CD14-positive monocyte (primary cell): Measurements from ENCODE around the gene FBXO2. TPM values are rescaled to one million over a fixed set of nuclear protein-coding genes. Genes with fewer than 3 reads are reported as not detected.

ENCODE experiments used
- DNase-seq, 3 donors: peaks; one replicate each; pipeline ENCODE4 v3.0.0-alpha.2; 2011 to 2022
- H2AFZ ChIP-seq: 2 replicates; pipeline ENCODE4 v1.6.0; 2012; ENCODE audit warnings: mild to moderate bottlenecking, low read depth, low read length, inconsistent platforms; ENCODE audit not compliant: insufficient read depth, poor library complexity, severe bottlenecking
- H3K27ac ChIP-seq, 2 donors: 1 replicate in 1 of 2; 2 replicates in 1 of 2; pipeline ENCODE4 v1.5.1; 2012 to 2013; ENCODE audit warnings: low read length in 2 of 2, control low read depth in 1 of 2, inconsistent platforms in 1 of 2, low read depth in 1 of 2, mild to moderate bottlenecking in 1 of 2
- H3K27me3 ChIP-seq, 2 donors: one replicate each; pipeline versions ENCODE4 v1.6.0 to v1.6.1; 2011 to 2013; ENCODE audit warnings: low read length in 2 of 2; ENCODE audit not compliant: control insufficient read depth in 2 of 2, insufficient read depth in 2 of 2
- H3K36me3 ChIP-seq, 2 donors: replicated peaks in 1 of 2; 1 replicate in 1 of 2; 2 replicates in 1 of 2; pipeline versions ENCODE4 v1.5.1 to v1.6.1; 2012 to 2013; ENCODE audit warnings: low read length in 2 of 2, control low read depth in 1 of 2, inconsistent platforms in 1 of 2, mild to moderate bottlenecking in 1 of 2; ENCODE audit not compliant: insufficient read depth in 2 of 2, control insufficient read depth in 1 of 2
- H3K4me1 ChIP-seq, 2 donors: 1 replicate in 1 of 2; 2 replicates in 1 of 2; pipeline versions ENCODE4 v1.5.1 to v1.6.1; 2012 to 2013; ENCODE audit warnings: low read length in 2 of 2, control low read depth in 1 of 2, inconsistent platforms in 1 of 2, mild to moderate bottlenecking in 1 of 2, moderate library complexity in 1 of 2; ENCODE audit not compliant: insufficient read depth in 2 of 2, control insufficient read depth in 1 of 2
- H3K4me2 ChIP-seq: replicated peaks from 2 replicates; pipeline ENCODE3; 2012; ENCODE audit warnings: low read length, moderate library complexity, mild to moderate bottlenecking; ENCODE audit not compliant: poor library complexity, severe bottlenecking; ENCODE audit errors: extremely low read depth
- H3K4me3 ChIP-seq, 3 experiments: fragments of 200-600 bp in 1 of 3; sonication (generic) in 1 of 3; replicated peaks in 1 of 3; 1 replicate in 2 of 3; 2 replicates in 1 of 3; pipeline ENCODE4 v1.5.1; 2011 to 2013; ENCODE audit warnings: low read length in 3 of 3, mild to moderate bottlenecking in 3 of 3, control low read depth in 2 of 3, low read depth in 2 of 3, inconsistent platforms in 1 of 3, moderate library complexity in 1 of 3
- H3K79me2 ChIP-seq: 2 replicates; pipeline ENCODE4 v1.6.0; 2012; ENCODE audit warnings: mild to moderate bottlenecking, control low read depth, inconsistent platforms, low read length, moderate library complexity; ENCODE audit not compliant: insufficient read depth
- H3K9ac ChIP-seq: 2 replicates; pipeline ENCODE4 v1.6.0; 2017; ENCODE audit warnings: low read length, mild to moderate bottlenecking; ENCODE audit not compliant: insufficient read depth, poor library complexity, severe bottlenecking
- H3K9me3 ChIP-seq, 2 donors: replicated peaks in 1 of 2; 1 replicate in 1 of 2; 2 replicates in 1 of 2; pipeline versions ENCODE4 v1.5.1 to v1.6.1; 2012 to 2013; ENCODE audit warnings: low read length in 2 of 2, control low read depth in 1 of 2; ENCODE audit not compliant: control insufficient read depth in 1 of 2, insufficient read depth in 1 of 2
- H4K20me1 ChIP-seq: 2 replicates; pipeline ENCODE4 v1.6.0; 2012; ENCODE audit warnings: mild to moderate bottlenecking, low read length, control low read depth, moderate library complexity; ENCODE audit not compliant: insufficient read depth
- H3K27ac Mint-ChIP-seq, 7 donors: one replicate each; pipeline ENCODE4 v1.8.0; 2020; ENCODE audit warnings: mild to moderate bottlenecking in 7 of 7, mixed read lengths in 7 of 7, moderate library complexity in 6 of 7, inconsistent platforms in 2 of 7
- H3K27me3 Mint-ChIP-seq, 3 donors: one replicate each; pipeline ENCODE4 v1.8.0; 2021 to 2022; ENCODE audit warnings: low read depth in 3 of 3, mild to moderate bottlenecking in 3 of 3, mixed read lengths in 3 of 3, moderate library complexity in 3 of 3, inconsistent platforms in 1 of 3
- H3K36me3 Mint-ChIP-seq, 2 donors: one replicate each; pipeline ENCODE4 v1.8.0; 2020; ENCODE audit warnings: mixed read lengths in 2 of 2, inconsistent platforms in 1 of 2, mild to moderate bottlenecking in 1 of 2
- H3K4me1 Mint-ChIP-seq: one replicate; pipeline ENCODE4 v1.8.0; 2020; ENCODE audit warnings: mild to moderate bottlenecking, mixed read lengths
- H3K4me3 Mint-ChIP-seq, 2 donors: one replicate each; pipeline ENCODE4 v1.8.0; 2020; ENCODE audit warnings: mild to moderate bottlenecking in 2 of 2, mixed read lengths in 2 of 2, moderate library complexity in 1 of 2
- H3K9me3 Mint-ChIP-seq, 7 donors: one replicate each; pipeline ENCODE4 v1.8.0; 2020 to 2022; ENCODE audit warnings: mixed read lengths in 7 of 7, mild to moderate bottlenecking in 6 of 7, moderate library complexity in 6 of 7, inconsistent platforms in 2 of 7
- WGBS: methylation state at CpG from one replicate; pipeline ENCODE4 v1.1.5; 2013; ENCODE audit warnings: missing lambda C conversion rate; ENCODE audit not compliant: insufficient coverage; 5-methylcytosine and 5-hydroxymethylcytosine counted together
- intact Hi-C, 2 donors: fragments of 100-400 bp; cut with micrococcal nuclease; formaldehyde crosslinking; loops; one replicate each; pipeline versions ENCODE4 v1.15.0 to v1.15.1; 2023
- polyA plus RNA-seq, 3 donors: library from polyadenylated mRNA; depleted of rRNA in 1 of 3; unstranded in 2 of 3; stranded (reverse) in 1 of 3; fragments of 300-500 nt in 2 of 3; fragments of >200 nt in 1 of 3; fragmentation: Illumina TruSeq in 2 of 3; gene quantifications; 1 replicate in 2 of 3; 2 replicates in 1 of 3; pipeline ENCODE4 v1.2.3, GENCODE V29; 2012 to 2021
- TF ChIP-seq, protein P1 (sequence below): fragments of 200-600 bp; IDR thresholded peaks from one replicate; pipeline ENCODE4 v1.8.0; 2022; ENCODE audit warnings: antibody characterized with exemption, mild to moderate bottlenecking

Gene FBXO2
- polyA plus RNA-seq, 3 donors: 0.08 TPM; not detected in 2

DNA sequence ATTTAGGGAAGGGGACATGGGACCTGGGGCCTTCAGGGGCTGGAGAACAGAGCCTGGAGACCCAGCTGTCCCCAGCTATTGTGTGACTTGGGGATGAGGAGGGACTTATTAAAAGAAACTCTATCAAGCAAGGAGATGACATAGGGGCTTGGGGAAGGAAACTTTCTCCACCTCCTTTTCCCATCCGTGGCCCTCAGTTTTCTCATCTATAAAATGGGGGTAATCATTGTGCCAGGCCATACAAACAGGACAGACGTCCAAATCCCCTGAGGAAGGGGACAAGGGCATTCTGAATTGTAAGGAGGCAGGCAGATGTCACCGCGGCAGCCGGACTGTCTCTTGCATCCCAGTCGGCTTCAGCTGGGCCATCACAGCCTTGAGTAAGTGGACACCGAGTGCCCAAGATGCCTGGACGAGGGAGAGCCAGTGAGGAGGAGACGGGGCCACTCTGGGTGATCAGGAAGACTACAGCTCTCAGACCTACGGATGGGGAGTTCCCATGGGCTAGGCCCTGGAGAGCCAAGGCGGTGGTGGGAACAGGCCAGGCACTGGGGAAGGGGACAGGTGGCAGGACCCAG, 1.9 kb downstream of the FBXO2 start:
- Histone ChIP-seq H3K79me2 (no peaks in the 10 kb centered on the region), H3K9me3 (no peaks in the 10 kb centered on the region), H3K27me3 (peaks cover 5 to 57% of the 10 kb centered on the region in 2 donors), H3K4me3 (no peak overlapping the region), H3K4me2 (no peak overlapping the region), H4K20me1 (no peaks in the 10 kb centered on the region), H2AFZ (no peak overlapping the region), H3K4me1 (peaks cover 9 to 34% of the 10 kb centered on the region in 2 donors), H3K9ac (no peak overlapping the region), H3K36me3 (no peaks in the 10 kb centered on the region), H3K27ac (no peak overlapping the region)
- peaks cover 8 to 14% of the 10 kb centered on the region in 2 donors for H3K36me3 Mint-ChIP-seq
- WGBS: 94% methylated on average over 9 of the region's 11 CpGs
- peaks cover 50 to 75% (median 62%) of the 10 kb centered on the region in 3 donors for H3K27me3 Mint-ChIP-seq
- peak overlapping the region in 1 of 2 donors; percentile 30 for H3K4me3 Mint-ChIP-seq
- no peak for DNase-seq
- peaks cover 0 to 5% (median 0%) of the 10 kb centered on the region in 7 donors for H3K9me3 Mint-ChIP-seq
- no peak overlapping the region for H3K27ac Mint-ChIP-seq
- intact Hi-C loops: loop anchor here in 1 of 2 donors (5.0 kb wide), 2 partner anchors 65 to 95 kb away; no protein-coding TSS in a partner anchor
- TF ChIP-seq, protein P1, sequence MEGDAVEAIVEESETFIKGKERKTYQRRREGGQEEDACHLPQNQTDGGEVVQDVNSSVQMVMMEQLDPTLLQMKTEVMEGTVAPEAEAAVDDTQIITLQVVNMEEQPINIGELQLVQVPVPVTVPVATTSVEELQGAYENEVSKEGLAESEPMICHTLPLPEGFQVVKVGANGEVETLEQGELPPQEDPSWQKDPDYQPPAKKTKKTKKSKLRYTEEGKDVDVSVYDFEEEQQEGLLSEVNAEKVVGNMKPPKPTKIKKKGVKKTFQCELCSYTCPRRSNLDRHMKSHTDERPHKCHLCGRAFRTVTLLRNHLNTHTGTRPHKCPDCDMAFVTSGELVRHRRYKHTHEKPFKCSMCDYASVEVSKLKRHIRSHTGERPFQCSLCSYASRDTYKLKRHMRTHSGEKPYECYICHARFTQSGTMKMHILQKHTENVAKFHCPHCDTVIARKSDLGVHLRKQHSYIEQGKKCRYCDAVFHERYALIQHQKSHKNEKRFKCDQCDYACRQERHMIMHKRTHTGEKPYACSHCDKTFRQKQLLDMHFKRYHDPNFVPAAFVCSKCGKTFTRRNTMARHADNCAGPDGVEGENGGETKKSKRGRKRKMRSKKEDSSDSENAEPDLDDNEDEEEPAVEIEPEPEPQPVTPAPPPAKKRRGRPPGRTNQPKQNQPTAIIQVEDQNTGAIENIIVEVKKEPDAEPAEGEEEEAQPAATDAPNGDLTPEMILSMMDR: no peak
- H3K4me1 Mint-ChIP-seq: peaks cover 23% of the 10 kb centered on the region

DNA sequence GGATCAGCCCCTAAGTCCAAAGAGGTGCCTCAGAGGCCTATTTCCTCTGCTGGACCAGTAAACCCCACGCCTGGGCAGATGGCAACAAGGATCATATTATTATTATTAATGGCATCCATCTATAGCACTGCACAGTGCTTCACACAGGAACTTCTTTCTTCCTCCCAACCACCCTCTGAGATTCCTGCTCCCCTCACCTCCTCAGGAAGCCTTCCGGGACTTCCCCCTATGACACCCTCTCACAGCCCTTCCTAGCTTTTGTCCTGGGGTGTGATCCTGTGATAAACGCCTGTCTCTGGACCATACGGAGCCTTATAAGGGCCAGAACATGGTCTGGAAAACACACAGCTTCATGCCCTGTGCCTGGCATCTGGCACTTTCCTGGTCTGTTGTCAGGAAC, 3.2 kb downstream of the FBXO2 start:
- DNase-seq: no peak
- H4K20me1 ChIP-seq: no peaks in the 10 kb centered on the region
- WGBS: 97% methylated on average over 3 of the region's 4 CpGs
- Mint-ChIP-seq H3K4me1 (peaks cover 23% of the 10 kb centered on the region), H3K36me3 (peaks cover 6 to 12% of the 10 kb centered on the region in 2 donors), H3K27ac (peak overlapping the region in 1 of 7 donors; percentile 38), H3K9me3 (peaks cover 0 to 5% (median 0%) of the 10 kb centered on the region in 7 donors), H3K27me3 (peaks cover 54 to 75% (median 62%) of the 10 kb centered on the region in 3 donors), H3K4me3 (peak overlapping the region in 1 of 2 donors; percentile 89)
- H2AFZ ChIP-seq: no peak overlapping the region
- no peaks in the 10 kb centered on the region for H3K9me3 ChIP-seq
- peaks cover 9 to 34% of the 10 kb centered on the region in 2 donors for H3K4me1 ChIP-seq
- no peak overlapping the region for H3K27ac ChIP-seq
- no peaks in the 10 kb centered on the region for H3K36me3 ChIP-seq
- H3K4me2 ChIP-seq: peak overlapping the region; percentile 61
- TF ChIP-seq, protein P1: no peak
- no peak overlapping the region for H3K9ac ChIP-seq
- peak overlapping the region in 1 of 3 experiments; percentile 44 for H3K4me3 ChIP-seq
- H3K79me2 ChIP-seq: no peaks in the 10 kb centered on the region
- H3K27me3 ChIP-seq: peaks cover 5 to 57% of the 10 kb centered on the region in 2 donors
- intact Hi-C loops: loop anchor here (2.0 to 5.0 kb wide), 3 partner anchors 66 to 96 kb away; no protein-coding TSS in a partner anchor
